ENCODE measurements around the gene SOX18. TPM values are rescaled to one million over a fixed set of nuclear protein-coding genes. Genes with fewer than 3 reads are reported as not detected.

Gene SOX18
- total RNA-seq, 1 donor from 2014 or later = not detected

GRCh38 chr20:64067005-64067632, 17.7 kb upstream of the SOX18 start:
- Histone ChIP-seq H3K27me3 (no peaks in the 10 kb centered on the region), H4K20me1 (ENCODE audit: low read depth) (peaks cover 35% of the 10 kb centered on the region), H3K4me2 (no peak overlapping the region), H3K9me3 (ENCODE audit: low read depth) (no peaks in the 10 kb centered on the region), H3K4me1 (peaks cover 7% of the 10 kb centered on the region), H3K36me3 (no peaks in the 10 kb centered on the region), H2AFZ (replicated peaks) (no peak overlapping the region), H3K79me2 (ENCODE audit: low read depth) (peaks cover 9% of the 10 kb centered on the region), H3K27ac (no peak overlapping the region), H3F3A (ENCODE audit: low read depth) (peaks cover 4% of the 10 kb centered on the region), H3K9ac (no peak overlapping the region), H3K4me3 (no peak overlapping the region)
- Mint-ChIP-seq H3K27me3 (ENCODE audit: insufficient read depth, low read depth) (peaks cover 4% of the 10 kb centered on the region), H3K36me3 (no peaks in the 10 kb centered on the region), H3K4me3 (no peak overlapping the region), H3K4me1 (peaks cover 22% of the 10 kb centered on the region), H3K27ac (peak overlapping the region; percentile 54), H3K9me3 (no peaks in the 10 kb centered on the region)
- TF ChIP-seq EZH2phosphoT487 (IDR thresholded peaks at IDR 0.05) = no peak
- no peak for TF ChIP-seq CTCF (IDR thresholded peaks at IDR 0.05)
- no peak for TF ChIP-seq EZH2 (IDR thresholded peaks at IDR 0.05)
- DNase-seq (ENCODE audit: low spot score) = no peak

- peaks cover 4% of the 10 kb centered on the region for H3F3A ChIP-seq (ENCODE audit: low read depth)
- no peaks in the 10 kb centered on the region for H3K36me3 ChIP-seq
- peak overlapping the region; percentile 50 for H3K4me3 Mint-ChIP-seq
- no peak for DNase-seq (ENCODE audit: low spot score)
- H3K27me3 Mint-ChIP-seq (ENCODE audit: insufficient read depth, low read depth) = peaks cover 4% of the 10 kb centered on the region
- TF ChIP-seq EZH2phosphoT487 (IDR thresholded peaks at IDR 0.05) = no peak
- no peak for TF ChIP-seq CTCF (IDR thresholded peaks at IDR 0.05)
- TF ChIP-seq EZH2 (IDR thresholded peaks at IDR 0.05) = no peak
- H3K79me2 ChIP-seq (ENCODE audit: low read depth) = peaks cover 9% of the 10 kb centered on the region
- H4K20me1 ChIP-seq (ENCODE audit: low read depth) = peaks cover 35% of the 10 kb centered on the region
- H3K4me2 ChIP-seq = no peak overlapping the region
- H3K4me1 Mint-ChIP-seq = peaks cover 25% of the 10 kb centered on the region
- no peak overlapping the region for H3K9ac ChIP-seq
- no peak overlapping the region for H3K27ac ChIP-seq
- H3K9me3 ChIP-seq (ENCODE audit: low read depth) = no peaks in the 10 kb centered on the region
- H3K27ac Mint-ChIP-seq = no peak overlapping the region
- H3K4me3 ChIP-seq = no peak overlapping the region
- H3K4me1 ChIP-seq = peaks cover 7% of the 10 kb centered on the region
- H2AFZ ChIP-seq (replicated peaks) = no peak overlapping the region
- H3K27me3 ChIP-seq = no peaks in the 10 kb centered on the region
- H3K9me3 Mint-ChIP-seq = no peaks in the 10 kb centered on the region
- no peaks in the 10 kb centered on the region for H3K36me3 Mint-ChIP-seq
Measured at GRCh38 chr20:64065974-64066343, 16.5 kb upstream of the SOX18 start.

- TF ChIP-seq EZH2 (IDR thresholded peaks at IDR 0.05) (no peak), EZH2phosphoT487 (IDR thresholded peaks at IDR 0.05) (no peak), CTCF (IDR thresholded peaks at IDR 0.05) (no peak)
- H3K4me1 Mint-ChIP-seq = peaks cover 25% of the 10 kb centered on the region
- no peak overlapping the region for H3K4me2 ChIP-seq
Measured at GRCh38 chr20:64065062-64065973, 15.9 kb upstream of the SOX18 start.

More at GRCh38 chr20:64065062-64065973, 15.9 kb upstream of the SOX18 start:
- Histone ChIP-seq H4K20me1 (ENCODE audit: low read depth) (peaks cover 33% of the 10 kb centered on the region), H3F3A (ENCODE audit: low read depth) (peaks cover 4% of the 10 kb centered on the region), H3K36me3 (no peaks in the 10 kb centered on the region), H3K4me3 (no peak overlapping the region), H3K4me1 (peaks cover 7% of the 10 kb centered on the region), H3K79me2 (ENCODE audit: low read depth) (peaks cover 9% of the 10 kb centered on the region), H3K9ac (no peak overlapping the region), H3K27me3 (no peaks in the 10 kb centered on the region), H3K9me3 (ENCODE audit: low read depth) (no peaks in the 10 kb centered on the region), H3K27ac (no peak overlapping the region), H2AFZ (replicated peaks) (no peak overlapping the region)
- no peak overlapping the region for H3K27ac Mint-ChIP-seq
- H3K36me3 Mint-ChIP-seq = no peaks in the 10 kb centered on the region
- H3K27me3 Mint-ChIP-seq (ENCODE audit: insufficient read depth, low read depth) = peaks cover 6% of the 10 kb centered on the region
- H3K9me3 Mint-ChIP-seq = no peaks in the 10 kb centered on the region
- peak overlapping the region; percentile 50 for H3K4me3 Mint-ChIP-seq
- no peak for DNase-seq (ENCODE audit: low spot score)
